ENCODE results near the gene MED8. TPM values are rescaled to one million over a fixed set of nuclear protein-coding genes. Genes with fewer than 3 reads are reported as not detected.

The MED8 gene
- total and polyA plus RNA-seq, 2 of the 13 experiments (the other 11 are each of a cell fraction or from before 2014, with no cell fraction given): 16.9 to 77.4 TPM

Small RNAs within 50 kb of the gene (microRNA-seq; reads per million reads assigned to microRNA genes)
- gene MIR6734: 1.0 reads per million

Other genes with a start within 250 kb of the MED8 start
- 102 and 134 TPM in 2 replicates for gene EBNA1BP2, start 217.5 kb downstream of the MED8 start, total RNA-seq (2016; rRNA removed; fragmentation: Illumina TruSeq; extraction: Trizol)
- gene EBNA1BP2, start 217.5 kb downstream of the MED8 start, polyA plus RNA-seq (2011; rRNA removed): 24.7 and 27.1 TPM in 2 replicates
- gene CFAP57, start 217.5 kb downstream of the MED8 start, total RNA-seq (2016; rRNA removed; fragmentation: Illumina TruSeq; extraction: Trizol): 0.14 TPM in 1 of 2 replicates, not detected in the other
- 0.01 and 0.07 TPM in 2 replicates for gene CFAP57, start 217.5 kb downstream of the MED8 start, polyA plus RNA-seq (2011; rRNA removed)
- gene TMEM125, start 119.8 kb downstream of the MED8 start, total RNA-seq (2016; rRNA removed; fragmentation: Illumina TruSeq; extraction: Trizol): not detected in 2 replicates
- 0.03 TPM in 1 of 2 replicates, not detected in the other for gene TMEM125, start 119.8 kb downstream of the MED8 start, polyA plus RNA-seq (2011; rRNA removed)
- 0.49 and 0.52 TPM in 2 replicates for gene C1orf210, start 104.2 kb downstream of the MED8 start, total RNA-seq (2016; rRNA removed; fragmentation: Illumina TruSeq; extraction: Trizol)
- 5.1 and 7.1 TPM in 2 replicates for gene C1orf210, start 104.2 kb downstream of the MED8 start, polyA plus RNA-seq (2011; rRNA removed)
- gene TIE1, start 88.8 kb downstream of the MED8 start, total RNA-seq (2016; rRNA removed; fragmentation: Illumina TruSeq; extraction: Trizol): 0.20 and 0.84 TPM in 2 replicates
- 0.58 and 2.5 TPM in 2 replicates for gene TIE1, start 88.8 kb downstream of the MED8 start, polyA plus RNA-seq (2011; rRNA removed)
- gene MPL, start 52.0 kb downstream of the MED8 start, total RNA-seq (2016; rRNA removed; fragmentation: Illumina TruSeq; extraction: Trizol): not detected in 2 replicates
- gene MPL, start 52.0 kb downstream of the MED8 start, polyA plus RNA-seq (2011; rRNA removed): not detected in 2 replicates
- 90.0 and 97.8 TPM in 2 replicates for gene CDC20, start 30.8 kb downstream of the MED8 start, total RNA-seq (2016; rRNA removed; fragmentation: Illumina TruSeq; extraction: Trizol)
- gene CDC20, start 30.8 kb downstream of the MED8 start, polyA plus RNA-seq (2011; rRNA removed): 39.5 and 57.9 TPM in 2 replicates
- 29.7 and 55.2 TPM in 2 replicates for gene ELOVL1, start 21.8 kb downstream of the MED8 start, total RNA-seq (2016; rRNA removed; fragmentation: Illumina TruSeq; extraction: Trizol)
- 77.4 and 95.9 TPM in 2 replicates for gene ELOVL1, start 21.8 kb downstream of the MED8 start, polyA plus RNA-seq (2011; rRNA removed)
- gene SZT2, start 99 bp upstream of the MED8 start, total RNA-seq (2016; rRNA removed; fragmentation: Illumina TruSeq; extraction: Trizol): 5.6 and 8.0 TPM in 2 replicates
- 8.8 and 9.8 TPM in 2 replicates for gene SZT2, start 99 bp upstream of the MED8 start, polyA plus RNA-seq (2011; rRNA removed)
- not detected in 2 replicates for gene HYI, start 64.1 kb upstream of the MED8 start, total RNA-seq (2016; rRNA removed; fragmentation: Illumina TruSeq; extraction: Trizol)
- not detected in 2 replicates for gene HYI, start 64.1 kb upstream of the MED8 start, polyA plus RNA-seq (2011; rRNA removed)
- gene PTPRF, start 141.1 kb upstream of the MED8 start, total RNA-seq (2016; rRNA removed; fragmentation: Illumina TruSeq; extraction: Trizol): 47.3 and 55.9 TPM in 2 replicates
- 167 and 213 TPM in 2 replicates for gene PTPRF, start 141.1 kb upstream of the MED8 start, polyA plus RNA-seq (2011; rRNA removed)

All from HepG2 (cell line).